Left cardiac atrium (tissue), 4 donors: Measurements from ENCODE around the gene SPECC1. TPM values are rescaled to one million over a fixed set of nuclear protein-coding genes. Genes with fewer than 3 reads are reported as not detected.

ENCODE experiments used
- ATAC-seq, 2 donors: fragments of 200-7000 bp; cut with Tn5 transposase; one replicate each; pipeline ENCODE4 v1.9.1; 2020; ENCODE audit warnings: mild to moderate bottlenecking in 2 of 2, moderate library complexity in 2 of 2
- DNase-seq: peaks from one replicate; pipeline ENCODE4 v3.0.0-alpha.2; 2020
- intact Hi-C, 2 donors: fragments of 100-400 bp; cut with DNase I; formaldehyde crosslinking; loops; one replicate each; pipeline versions ENCODE4 v1.14.1 to v1.15.1; 2022 to 2023
- total RNA-seq, 2 donors: library from RNA; stranded (reverse); fragmentation: NEBNext Ultra II Directional; extraction: Animal tissue kit (Norgen Biotek cat#: 25700); gene quantifications; one replicate each; pipeline ENCODE4 v1.2.1, GENCODE V29; 2021
- donor health status: DM: no; HTN: yes; CAD: no.
- donor health status: DM: no; HTN: yes; CAD: no; lungs with severe emphysema.
- donor health status: DM: yes; HTN: yes; CAD: no.
- donor health status: Dilated cardiomyopathy.

SPECC1 gene
- total RNA-seq, 2 donors from 2014 or later: 12.6 to 14.2 TPM

DNA sequence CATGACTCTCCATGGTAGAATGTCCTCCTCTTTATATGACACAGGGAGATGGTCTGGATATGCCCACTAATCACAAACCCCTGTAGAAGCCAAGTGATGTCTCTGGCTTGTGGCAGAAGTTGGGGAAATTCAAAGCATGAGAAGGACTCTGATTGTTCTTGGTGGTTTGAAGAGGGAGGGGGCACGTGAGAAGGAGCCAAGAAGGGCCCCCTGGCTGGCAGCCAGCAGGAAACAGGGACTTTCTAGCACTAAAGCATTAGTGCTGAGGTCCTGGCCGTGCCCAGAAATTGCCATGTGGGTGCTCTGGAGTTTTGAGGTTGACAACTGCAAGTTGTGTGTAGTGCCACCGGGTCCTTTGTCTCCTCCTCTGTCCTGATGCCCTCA is 258.3 kb downstream of the SPECC1 start:
- intact Hi-C loops: no loop called here
- DNase-seq: no peak

DNA sequence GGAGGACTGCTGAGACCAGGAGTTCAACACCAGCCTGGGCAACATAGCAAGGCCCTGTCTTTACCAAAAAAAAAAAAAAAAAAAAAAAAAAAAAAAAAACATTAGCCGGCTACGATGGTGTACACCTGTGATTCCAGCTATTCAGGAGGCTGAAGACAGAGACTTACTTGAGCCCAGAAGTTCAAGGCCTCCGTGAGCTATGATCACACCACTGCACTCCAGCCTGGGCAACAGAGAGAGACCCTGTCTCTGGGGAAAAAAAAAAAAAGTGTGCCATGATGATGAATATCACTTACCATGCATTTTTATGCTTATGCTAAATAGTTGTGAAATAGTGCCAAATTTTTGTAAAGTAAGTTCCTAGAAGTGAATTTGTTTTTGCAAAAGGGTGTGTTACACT is 261.2 kb downstream of the SPECC1 start:
- DNase-seq: no peak
- intact Hi-C loops: no loop called here

More for the DNA sequence above, 258.3 kb downstream of the SPECC1 start:
- no peak for ATAC-seq

DNA sequence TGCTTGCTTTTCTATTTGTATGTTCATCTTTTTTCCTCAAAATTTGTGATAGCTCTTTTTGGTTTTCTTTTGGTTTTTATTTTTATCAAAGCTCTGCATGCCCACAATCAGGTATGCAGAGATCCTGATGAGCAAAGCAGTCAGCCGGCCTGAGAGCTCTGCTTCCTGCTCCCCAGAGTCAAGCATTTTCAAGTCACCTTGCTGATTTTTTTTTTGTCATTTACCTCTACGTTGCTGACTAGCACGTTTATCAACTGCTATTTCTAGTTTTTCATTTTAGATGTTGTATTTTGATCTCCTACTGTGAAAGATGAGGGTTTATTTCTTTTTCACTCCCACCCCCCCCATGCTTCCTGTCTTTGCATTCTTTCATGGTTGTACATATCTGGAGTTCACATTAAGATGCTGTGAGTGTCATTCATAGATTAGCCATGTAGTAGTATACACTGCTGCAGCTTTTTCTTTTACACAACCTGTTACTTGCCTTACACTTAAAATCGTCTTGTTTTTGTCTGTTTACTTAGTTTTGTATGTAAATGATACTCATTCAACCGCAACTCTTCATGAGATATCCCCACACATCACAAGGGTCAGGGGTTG is 262.0 kb downstream of the SPECC1 start:
- ATAC-seq (no peak), DNase-seq (no peak)
- intact Hi-C loops: no loop called here

More for the DNA sequence above, 261.2 kb downstream of the SPECC1 start:
- no peak for ATAC-seq

DNA sequence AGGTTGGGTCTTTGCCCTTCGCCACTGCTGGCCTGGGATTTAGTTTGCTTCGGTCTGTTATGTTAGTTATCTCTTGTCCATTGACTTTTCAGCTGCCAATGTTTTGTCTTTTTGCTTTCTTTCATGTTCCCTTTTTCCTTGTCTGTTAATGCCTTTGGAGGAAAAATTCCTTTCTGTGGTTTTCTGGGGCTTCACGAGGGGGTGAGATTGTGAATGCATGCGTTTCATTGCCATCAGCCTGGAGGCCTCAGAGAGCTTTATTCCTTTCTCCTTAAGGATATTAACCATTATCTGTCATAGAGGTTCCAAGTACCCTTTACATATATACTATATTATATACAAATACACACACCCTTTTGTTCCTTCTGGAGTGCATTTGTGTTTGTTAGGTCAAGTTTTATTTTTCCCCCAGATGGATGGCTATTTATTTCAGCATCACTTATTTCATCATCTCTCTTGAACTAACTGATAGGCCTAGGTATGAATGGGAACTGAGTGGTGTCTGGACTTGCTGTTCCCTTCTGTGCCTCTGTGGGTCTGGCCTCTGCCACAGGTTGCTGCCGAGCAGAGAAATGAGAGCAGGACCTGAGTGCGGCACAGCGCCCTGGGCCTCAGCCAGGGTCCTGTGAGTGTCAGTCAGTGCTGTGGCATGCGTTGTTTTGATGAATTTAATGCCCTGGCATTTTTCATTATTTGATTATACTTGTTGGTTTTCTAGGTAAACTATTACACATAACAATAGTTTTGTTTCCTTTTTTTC is 264.8 kb downstream of the SPECC1 start:
- ATAC-seq (no peak), DNase-seq (no peak)
- intact Hi-C loops: no loop called here

DNA sequence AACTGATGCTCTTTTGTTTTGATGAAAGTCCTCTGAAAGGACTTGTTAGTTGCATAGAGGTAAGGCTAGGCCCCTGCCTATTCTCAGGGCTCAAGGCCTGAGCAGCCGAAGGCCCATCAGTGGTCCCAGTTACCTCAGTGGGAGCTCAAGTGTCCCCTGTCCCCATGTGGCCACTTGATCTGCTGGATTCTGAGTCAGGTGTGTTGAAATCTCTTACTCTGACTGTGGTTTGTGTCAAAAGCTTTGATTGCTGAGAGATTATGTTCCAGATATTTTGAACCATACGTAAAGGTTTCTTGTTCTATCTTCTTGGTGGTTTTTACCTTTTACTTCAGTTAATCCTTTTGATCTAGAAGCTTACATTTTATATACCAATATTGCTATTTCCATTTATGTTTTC is 266.5 kb downstream of the SPECC1 start:
- ATAC-seq (no peak), DNase-seq (no peak)
- intact Hi-C loops: no loop called here

DNA sequence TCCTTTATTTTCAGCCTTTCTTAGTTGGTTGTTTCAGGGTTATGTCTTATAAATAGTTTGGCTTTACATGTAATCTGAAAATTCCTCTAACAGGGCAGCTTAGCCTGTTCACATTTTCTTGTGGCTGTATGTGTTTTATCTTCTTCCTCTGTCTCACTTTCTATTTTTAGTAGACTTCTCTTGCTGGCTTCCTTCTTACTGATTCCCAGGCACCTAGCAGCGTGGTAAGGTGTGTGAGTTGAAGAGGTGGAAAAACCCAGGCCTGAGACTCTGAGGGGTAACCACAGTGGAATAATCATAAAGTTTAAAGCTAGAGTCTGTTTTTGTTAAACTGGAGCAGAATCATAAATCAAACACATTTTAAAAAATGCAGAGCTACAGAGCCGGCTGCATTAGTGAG is 267.3 kb downstream of the SPECC1 start:
- intact Hi-C loops: no loop called here
- no peak for ATAC-seq
- DNase-seq: no peak

DNA sequence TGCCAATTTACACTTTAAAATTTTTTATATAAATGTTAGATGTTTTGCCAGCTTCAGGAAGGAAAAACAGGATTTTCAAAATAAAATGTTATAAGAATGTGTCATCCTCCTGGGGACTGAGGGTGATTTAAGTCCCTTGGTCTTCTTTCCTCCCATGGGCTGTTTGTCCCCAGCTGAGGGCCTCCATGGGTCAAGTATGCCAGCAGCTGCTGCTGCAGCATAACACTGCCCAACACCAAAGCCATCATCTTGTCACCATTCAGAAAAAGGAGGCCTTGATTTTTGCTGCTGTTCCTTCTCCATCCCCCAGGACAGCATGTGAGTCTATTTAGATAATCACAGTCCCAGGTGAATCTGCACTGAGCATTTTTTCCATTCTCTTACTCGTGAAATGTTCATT is 269.6 kb downstream of the SPECC1 start:
- intact Hi-C loops: no loop called here
- no peak for ATAC-seq
- DNase-seq: no peak

DNA sequence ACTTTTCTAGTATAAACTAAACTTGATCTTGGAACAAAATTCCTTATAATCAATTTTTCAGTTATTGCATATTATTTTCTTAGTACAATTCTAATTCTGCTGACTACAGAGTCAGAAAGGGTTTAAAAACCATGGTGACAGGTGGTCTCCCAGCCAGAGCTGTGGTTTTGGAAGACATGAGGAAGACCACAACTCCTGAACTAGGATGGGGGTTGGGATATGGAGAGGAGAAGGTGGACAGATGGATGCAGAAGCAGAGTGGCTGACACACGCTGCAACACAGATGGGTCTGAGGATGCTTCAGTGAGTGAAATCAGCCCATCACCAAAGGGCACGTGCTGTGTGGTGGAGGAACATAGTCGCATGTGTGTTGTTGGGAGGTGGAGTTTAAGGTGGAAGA is 270.5 kb downstream of the SPECC1 start:
- intact Hi-C loops: no loop called here
- ATAC-seq: no peak
- DNase-seq: no peak

DNA sequence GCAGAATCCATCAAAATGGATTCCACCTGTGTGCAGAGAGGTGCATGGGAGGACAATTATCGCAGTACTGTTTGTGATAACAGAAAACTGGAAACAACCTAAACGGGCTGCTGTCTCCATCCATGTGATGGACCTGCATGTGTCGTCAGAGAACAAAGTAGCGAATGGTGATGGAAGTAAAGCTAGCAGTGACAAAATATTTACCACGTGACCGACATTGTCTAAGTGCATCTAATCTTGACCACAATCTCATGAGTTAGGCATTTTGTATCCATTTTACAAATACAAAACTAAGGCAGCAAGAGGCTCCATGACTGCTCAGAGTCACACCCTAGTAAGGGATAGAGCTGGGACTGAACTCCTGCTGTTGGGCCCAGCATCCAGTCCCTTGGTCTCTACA is 270.9 kb downstream of the SPECC1 start:
- intact Hi-C loops: no loop called here
- ATAC-seq (no peak), DNase-seq (no peak)

DNA sequence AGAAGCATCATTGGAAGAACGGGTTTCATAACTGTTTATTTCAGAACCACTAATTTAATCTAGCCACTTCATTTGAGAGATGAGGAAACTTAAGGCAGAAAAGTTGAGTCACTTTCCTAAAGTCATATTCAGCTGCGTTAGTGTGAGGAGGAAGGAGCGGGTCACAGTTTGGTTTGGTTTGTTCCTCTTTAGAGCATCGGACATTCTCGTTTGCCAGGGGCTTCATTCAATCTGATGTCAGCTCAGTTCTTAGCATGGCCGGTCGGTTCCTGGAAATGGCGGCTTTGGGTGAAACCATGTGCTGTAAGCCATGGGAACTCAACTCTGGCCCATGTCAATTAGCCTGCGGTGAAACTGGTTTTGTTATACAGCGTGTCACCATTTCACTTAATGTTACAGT is 271.7 kb downstream of the SPECC1 start:
- DNase-seq: no peak
- ATAC-seq: no peak
- intact Hi-C loops: no loop called here

DNA sequence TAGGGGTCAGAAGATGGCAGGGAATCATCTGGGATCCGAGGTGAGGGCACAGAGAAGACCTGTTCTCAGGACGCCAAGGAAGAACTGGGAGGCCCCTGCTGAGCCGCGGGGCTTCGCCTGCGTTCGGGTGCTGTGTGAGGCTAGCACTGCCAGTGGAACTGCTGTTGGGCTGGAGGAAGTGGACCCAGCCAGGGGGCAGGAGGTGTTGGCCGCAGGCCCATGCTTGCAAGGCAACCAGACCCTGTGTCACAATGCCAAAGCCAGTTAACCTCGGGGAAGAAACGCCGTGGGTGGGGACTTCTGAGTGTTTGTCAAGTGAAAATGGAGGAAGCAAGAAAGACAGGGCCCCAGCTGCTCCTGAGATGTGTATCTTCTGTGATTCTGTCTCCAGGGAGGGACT is 272.7 kb downstream of the SPECC1 start:
- DNase-seq (peak; percentile 40), ATAC-seq (peak; percentile 12 to 54)
- intact Hi-C loops: no loop called here

DNA sequence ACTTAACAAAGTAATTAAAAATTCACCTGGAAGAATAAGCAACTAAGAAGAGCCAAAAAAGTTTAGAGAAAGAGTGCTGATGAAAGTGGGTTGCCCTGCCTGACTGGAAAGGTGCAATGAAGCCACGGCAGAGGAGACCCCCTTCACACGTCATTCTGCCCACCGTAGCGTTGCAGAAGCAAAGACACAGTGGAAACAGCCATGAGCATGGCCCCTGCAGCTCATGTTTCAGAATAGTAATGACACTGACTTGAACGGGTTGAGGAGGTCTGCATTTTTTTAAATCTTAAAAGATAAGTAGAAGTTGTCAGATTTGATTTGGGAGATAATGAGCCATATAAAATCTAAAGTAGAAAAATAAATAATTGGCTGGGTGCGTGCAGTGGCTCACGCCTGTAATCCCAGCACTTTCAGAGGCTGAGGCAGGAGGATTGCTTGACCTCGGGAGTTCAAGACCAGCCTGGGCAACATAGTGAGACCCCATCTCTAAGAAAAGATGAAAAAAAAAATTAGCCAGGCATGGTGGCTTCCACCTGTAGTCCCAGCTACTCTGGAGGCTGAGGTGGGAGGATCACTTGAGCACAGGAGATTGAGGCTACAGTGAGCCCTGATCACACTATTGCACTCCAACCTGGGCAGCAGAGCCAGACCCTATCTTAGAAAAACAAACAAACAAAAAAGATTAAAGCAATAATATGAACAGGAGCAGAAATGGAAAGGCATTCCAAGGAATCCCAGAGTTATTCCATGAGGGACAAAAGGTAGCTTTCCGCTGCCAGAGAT is 273.6 kb downstream of the SPECC1 start:
- intact Hi-C loops: no loop called here
- no peak for ATAC-seq
- DNase-seq: no peak

DNA sequence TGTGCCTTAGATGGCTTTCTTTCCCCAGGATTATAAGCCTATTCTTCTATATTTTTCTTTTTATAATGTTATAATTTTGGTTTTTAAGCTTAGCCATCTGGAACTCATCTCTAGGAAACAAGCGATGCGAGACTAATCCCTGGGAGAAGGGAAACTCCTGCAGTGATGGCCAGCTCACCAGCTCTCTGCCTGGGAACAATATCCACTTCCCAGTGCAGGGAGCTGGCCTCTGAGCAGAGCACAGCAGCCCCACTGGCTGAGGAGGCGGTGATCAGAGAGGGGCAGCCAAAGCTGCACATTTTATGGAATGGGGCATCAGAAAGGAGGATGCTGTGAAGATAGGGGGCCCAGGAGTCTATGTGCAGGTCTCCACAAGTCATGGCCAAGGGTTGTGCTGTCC is 274.9 kb downstream of the SPECC1 start:
- intact Hi-C loops: no loop called here
- DNase-seq (no peak), ATAC-seq (peak in 1 of 2 donors; percentile 51)

DNA sequence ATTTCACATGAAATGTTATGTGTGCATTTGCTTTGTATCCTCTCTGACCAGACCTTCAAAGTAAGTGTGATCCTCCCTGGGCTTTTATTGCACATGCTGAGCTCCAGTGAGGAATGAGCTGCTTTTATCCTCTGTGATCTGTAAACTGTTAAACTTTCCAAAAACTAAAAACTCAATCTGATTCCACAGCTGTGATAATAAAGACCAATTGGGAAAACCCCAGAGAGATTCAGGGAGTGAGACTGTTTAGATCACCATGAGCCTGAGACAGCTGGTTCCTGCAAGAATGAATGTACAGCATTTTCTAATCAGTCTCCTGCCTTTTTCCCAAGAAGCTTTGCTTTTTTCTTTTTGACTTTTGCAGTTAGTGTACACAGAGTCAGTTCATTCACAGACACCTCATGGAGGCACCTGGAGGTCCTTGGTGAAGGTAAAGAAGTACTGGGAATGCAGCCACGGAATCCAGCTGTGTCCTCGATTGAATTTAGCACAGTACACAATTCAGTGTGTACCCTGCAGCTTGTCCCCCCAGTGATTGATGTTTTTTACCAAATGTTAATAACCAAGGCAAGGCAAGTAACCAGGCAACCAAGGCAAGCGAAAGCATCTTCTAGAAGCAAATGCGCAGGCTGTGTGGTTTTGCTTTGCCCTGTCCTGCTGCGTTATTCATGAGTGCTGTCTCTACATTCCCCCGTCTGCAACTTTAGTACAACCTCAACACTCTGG is 275.6 kb downstream of the SPECC1 start:
- intact Hi-C loops: no loop called here
- ATAC-seq: peak in 1 of 2 donors; percentile 41
- DNase-seq: no peak

DNA sequence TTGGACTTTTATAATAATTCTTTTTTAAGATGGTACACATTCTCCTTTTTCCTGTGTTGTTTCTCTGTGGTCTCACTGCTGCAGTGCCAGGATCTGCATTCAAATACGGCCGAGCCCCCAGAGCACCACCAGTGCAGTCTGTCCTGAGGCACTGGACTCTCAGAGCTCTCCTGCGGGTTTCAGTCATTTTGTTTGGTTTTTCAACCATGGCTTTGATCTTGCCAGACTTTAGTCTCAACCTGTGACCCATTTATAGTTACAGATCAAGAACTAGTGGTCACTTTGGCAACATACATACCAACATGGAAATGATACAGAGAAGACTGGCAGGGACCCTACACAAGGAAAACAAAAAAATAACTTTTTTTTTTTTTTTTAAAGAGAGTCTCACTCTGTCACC is 280.8 kb downstream of the SPECC1 start:
- DNase-seq: no peak
- intact Hi-C loops: no loop called here
- no peak for ATAC-seq

DNA sequence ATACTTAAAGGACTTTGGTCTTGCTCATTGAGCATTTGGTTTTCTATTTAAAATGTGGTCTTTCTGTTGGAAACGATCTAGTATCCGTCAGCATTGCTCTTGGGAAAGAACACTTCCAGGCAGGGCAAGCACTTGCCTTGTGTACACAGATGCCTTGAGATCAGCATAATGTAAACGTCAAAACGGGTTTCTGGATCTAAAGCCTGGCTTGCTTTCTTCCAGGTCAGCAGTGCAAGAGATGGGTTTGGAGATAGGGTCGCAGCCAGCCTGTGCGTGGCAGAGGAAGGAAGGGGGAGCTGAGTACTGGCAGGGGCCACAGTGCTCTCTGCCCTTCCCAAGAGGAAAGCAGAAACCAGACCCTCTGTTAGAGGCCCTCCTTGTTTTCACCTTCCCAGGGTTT is 282.7 kb downstream of the SPECC1 start:
- intact Hi-C loops: no loop called here
- DNase-seq (no peak), ATAC-seq (no peak)

DNA sequence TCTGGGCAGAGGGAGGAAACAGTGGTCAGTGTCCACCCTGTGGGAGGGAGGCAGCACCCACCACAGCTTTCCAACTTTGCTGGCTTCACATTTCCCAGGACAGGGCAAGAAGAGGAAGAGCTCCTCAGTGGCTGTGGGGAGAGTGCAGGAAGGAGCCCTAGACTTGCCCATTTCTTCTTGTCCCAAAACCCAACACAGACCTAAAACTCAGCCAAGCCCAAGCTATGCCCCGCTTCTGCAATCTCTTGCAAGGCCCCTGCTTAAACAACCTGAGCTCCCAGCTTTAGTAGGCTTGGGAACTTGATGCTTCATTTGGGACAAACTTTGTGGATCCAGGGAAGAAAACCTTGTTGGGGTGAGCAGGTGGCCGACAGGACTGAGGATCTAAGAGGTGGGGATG is 284.3 kb downstream of the SPECC1 start:
- DNase-seq (no peak), ATAC-seq (no peak)
- intact Hi-C loops: no loop called here

DNA sequence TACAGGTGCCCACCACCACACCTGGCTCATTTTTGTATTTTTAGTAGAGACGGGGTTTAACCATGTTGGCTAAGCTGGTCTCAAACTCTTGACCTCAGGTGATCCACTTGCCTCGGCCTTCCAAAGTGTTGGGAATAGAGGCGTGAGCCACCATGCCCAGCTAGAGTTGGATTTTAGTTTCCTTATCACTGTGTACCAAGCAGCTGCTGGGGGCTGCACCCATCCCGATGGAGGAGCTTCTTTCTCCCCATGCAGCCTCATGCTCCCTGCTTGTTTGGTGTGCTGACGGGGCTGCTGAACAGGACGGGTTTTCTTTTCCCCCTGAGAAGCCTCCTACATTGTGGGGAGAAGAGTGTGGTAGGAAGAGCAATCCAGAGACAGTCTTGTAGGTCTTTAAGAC is 285.0 kb downstream of the SPECC1 start:
- no peak for ATAC-seq
- no peak for DNase-seq
- intact Hi-C loops: no loop called here

DNA sequence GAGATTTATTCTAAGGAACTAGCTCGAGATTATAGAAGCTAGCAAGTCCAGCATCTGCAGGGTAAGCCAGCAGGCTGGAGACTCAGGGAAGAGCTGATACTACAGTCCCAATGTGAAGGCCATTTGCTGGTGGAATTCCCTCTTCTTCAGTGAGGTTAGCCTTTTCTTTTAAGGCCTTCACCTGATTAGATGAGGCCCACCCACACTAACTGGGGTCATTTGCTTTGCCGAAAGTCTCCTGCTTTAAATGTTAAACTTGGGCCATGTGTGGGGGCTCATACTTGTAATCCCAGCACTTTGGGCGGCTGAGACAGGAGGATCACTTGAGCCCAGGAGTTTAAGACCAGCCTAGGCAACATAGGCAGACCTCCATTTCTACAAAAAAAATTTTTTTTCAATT is 289.9 kb downstream of the SPECC1 start:
- DNase-seq (no peak), ATAC-seq (no peak)

DNA sequence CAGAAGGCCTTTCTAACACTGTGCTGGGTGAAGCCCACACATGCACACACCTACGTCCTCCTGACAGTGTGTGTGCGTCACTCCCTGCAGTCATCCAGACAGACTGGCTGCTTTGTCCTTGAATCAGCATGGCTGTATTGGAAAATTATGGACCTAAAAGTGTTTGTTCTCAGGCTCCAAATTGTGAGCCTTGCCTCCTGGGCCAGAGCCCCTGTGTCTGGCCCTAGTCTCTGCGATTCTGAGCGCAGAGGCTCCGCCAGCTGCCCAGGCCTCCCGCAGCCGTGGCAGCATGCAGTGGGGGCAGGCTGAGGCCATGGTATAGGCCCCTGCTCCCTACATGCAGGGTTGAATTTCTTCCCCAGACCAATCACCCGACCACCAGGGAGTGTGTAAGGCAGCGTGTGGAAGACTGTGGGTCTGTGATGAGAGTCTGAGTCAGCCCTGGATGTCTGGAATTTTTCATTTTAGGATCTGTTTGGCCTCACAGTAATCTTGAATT is 291.3 kb downstream of the SPECC1 start:
- ATAC-seq (peak; percentile 19 to 68), DNase-seq (no peak)
- intact Hi-C loops: no loop called here

More for the DNA sequence above, 289.9 kb downstream of the SPECC1 start:
- intact Hi-C loops: no loop called here
